Activated CD4-positive, alpha-beta T cell treated with anti-CD3 and anti-CD28 coated beads, Interleukin-2, amount 10 ng/mL, durations not matched to agents 7 days and 5 days (primary cell): ENCODE results near the gene CINP. TPM values are rescaled to one million over a fixed set of nuclear protein-coding genes. Genes with fewer than 3 reads are reported as not detected.
"Not testable (repeated sequence)": the region's sequence is repeated elsewhere in the genome, so short reads cannot be mapped to it uniquely, and the experiment has no call there.

ENCODE experiments used
- CTCF ChIA-PET: fragments of 350-600 bp; sonication (Branson Sonifier 250); formaldehyde crosslinking; loops from one replicate; lab custom pipeline; 2021; ENCODE audit warnings: antibody characterized with exemption; lab: Charles Lee
- POLR2A ChIA-PET: fragments of 350-600 bp; sonication (Branson Sonifier 250); formaldehyde crosslinking; loops from one replicate; lab custom pipeline; 2021; ENCODE audit warnings: antibody characterized with exemption; lab: Charles Lee
- DNase-seq: peaks from one replicate; pipeline ENCODE4 v3.0.0-alpha.2; 2020
- H3K27ac Mint-ChIP-seq: one replicate; pipeline ENCODE4 v1.8.0; 2021; ENCODE audit warnings: mild to moderate bottlenecking, moderate library complexity, mixed read lengths
- H3K27me3 Mint-ChIP-seq: one replicate; pipeline ENCODE4 v1.8.0; 2021; ENCODE audit warnings: mixed read lengths
- H3K36me3 Mint-ChIP-seq: one replicate; pipeline ENCODE4 v1.8.0; 2021; ENCODE audit warnings: low read depth, mixed read lengths
- H3K4me1 Mint-ChIP-seq: one replicate; pipeline ENCODE4 v1.8.0; 2021; ENCODE audit warnings: mixed read lengths
- H3K4me3 Mint-ChIP-seq: one replicate; pipeline ENCODE4 v1.8.0; 2021; ENCODE audit warnings: mild to moderate bottlenecking, moderate library complexity, mixed read lengths
- H3K9me3 Mint-ChIP-seq: one replicate; pipeline ENCODE4 v1.8.0; 2021; ENCODE audit warnings: mixed read lengths
- total RNA-seq, 2 experiments: library from RNA; stranded (reverse); gene quantifications; one replicate each; pipeline ENCODE4 v1.2.3, GENCODE V29; 2021

The CINP gene
- total RNA-seq, 2 experiments from 2014 or later = 26.8 to 33.7 TPM

GRCh38 chr14:102351593-102351992 lies 11.1 kb downstream of the CINP start:
- H3K9me3 Mint-ChIP-seq, H3K27ac Mint-ChIP-seq, DNase-seq, H3K4me3 Mint-ChIP-seq, H3K4me1 Mint-ChIP-seq, POLR2A ChIA-PET, H3K27me3 Mint-ChIP-seq: not testable (repeated sequence)
- CTCF ChIA-PET = interaction anchor here (0.6 to 1.2 kb wide), 2 partner anchors 15 to 16 kb away, joined by 3 to 4 read pairs; no protein-coding TSS in a partner anchor
- H3K36me3 Mint-ChIP-seq = peaks cover 34% of the 10 kb centered on the region

- Mint-ChIP-seq H3K27me3 (no peaks in the 10 kb centered on the region), H3K4me3 (no peak overlapping the region), H3K27ac (no peak overlapping the region), H3K36me3 (peaks cover 34% of the 10 kb centered on the region), H3K9me3 (no peaks in the 10 kb centered on the region), H3K4me1 (no peaks in the 10 kb centered on the region)
- DNase-seq = no peak
- ChIA-PET CTCF (interaction anchor here (0.6 to 1.2 kb wide), 2 partner anchors 15 to 43 kb away, joined by 3 to 4 read pairs; no protein-coding TSS in a partner anchor), POLR2A (no interaction called here)
Measured at GRCh38 chr14:102351023-102351422, 11.7 kb downstream of the CINP start.

GRCh38 chr14:102348376-102348775 lies 14.3 kb downstream of the CINP start:
- POLR2A ChIA-PET = no interaction called here
- Mint-ChIP-seq H3K36me3 (peaks cover 30% of the 10 kb centered on the region), H3K4me3 (no peak overlapping the region), H3K4me1 (no peaks in the 10 kb centered on the region), H3K9me3 (no peaks in the 10 kb centered on the region), H3K27me3 (no peaks in the 10 kb centered on the region), H3K27ac (no peak overlapping the region)
- no peak for DNase-seq
- CTCF ChIA-PET = interaction anchor here (0.6 to 1.1 kb wide), 3 partner anchors 8 to 642 kb away, joined by 3 to 4 read pairs (median 3); no protein-coding TSS in a partner anchor

GRCh38 chr14:102346645-102347044 lies 16.0 kb downstream of the CINP start:
- Mint-ChIP-seq H3K36me3 (peaks cover 28% of the 10 kb centered on the region), H3K27ac (no peak overlapping the region)
- POLR2A ChIA-PET = no interaction called here

GRCh38 chr14:102345232-102345631 lies 17.5 kb downstream of the CINP start:
- H3K4me3 Mint-ChIP-seq = no peak overlapping the region
- H3K36me3 Mint-ChIP-seq = peaks cover 28% of the 10 kb centered on the region
- ChIA-PET CTCF (no interaction called here), POLR2A (no interaction called here)
- no peaks in the 10 kb centered on the region for H3K27me3 Mint-ChIP-seq
- H3K9me3 Mint-ChIP-seq = no peaks in the 10 kb centered on the region
- no peak for DNase-seq
- H3K4me1 Mint-ChIP-seq = no peaks in the 10 kb centered on the region
- no peak overlapping the region for H3K27ac Mint-ChIP-seq

More at GRCh38 chr14:102346645-102347044, 16.0 kb downstream of the CINP start:
- no peak for DNase-seq
- H3K9me3 Mint-ChIP-seq = no peaks in the 10 kb centered on the region
- no peaks in the 10 kb centered on the region for H3K27me3 Mint-ChIP-seq
- CTCF ChIA-PET = interaction anchor here (0.6 to 1.1 kb wide), 3 partner anchors 10 to 703 kb away, joined by 3 to 5 read pairs (median 3); no protein-coding TSS in a partner anchor
- no peak overlapping the region for H3K4me3 Mint-ChIP-seq
- H3K4me1 Mint-ChIP-seq = no peaks in the 10 kb centered on the region

- ChIA-PET POLR2A (no interaction called here), CTCF (no interaction called here)
- Mint-ChIP-seq H3K27ac (no peak overlapping the region), H3K36me3 (peaks cover 22% of the 10 kb centered on the region), H3K4me3 (no peak overlapping the region), H3K4me1 (no peaks in the 10 kb centered on the region), H3K9me3 (no peaks in the 10 kb centered on the region), H3K27me3 (no peaks in the 10 kb centered on the region)
- no peak for DNase-seq
Measured at GRCh38 chr14:102344485-102344884, 18.2 kb downstream of the CINP start.

GRCh38 chr14:102344084-102344483 lies 18.6 kb downstream of the CINP start:
- H3K27ac Mint-ChIP-seq = no peak overlapping the region
- POLR2A ChIA-PET = interaction anchor here (0.7 kb wide), 1 partner anchor 26 kb away, joined by 3 read pairs; no protein-coding TSS in a partner anchor

GRCh38 chr14:102342238-102342637 lies 20.5 kb downstream of the CINP start:
- H3K27me3 Mint-ChIP-seq = no peaks in the 10 kb centered on the region
- no peak overlapping the region for H3K4me3 Mint-ChIP-seq
- peaks cover 20% of the 10 kb centered on the region for H3K36me3 Mint-ChIP-seq
- no peak overlapping the region for H3K27ac Mint-ChIP-seq
- H3K9me3 Mint-ChIP-seq = no peaks in the 10 kb centered on the region
- no peaks in the 10 kb centered on the region for H3K4me1 Mint-ChIP-seq
- no peak for DNase-seq
- ChIA-PET CTCF (interaction anchor here (0.8 to 1.1 kb wide), 4 partner anchors 14 to 182 kb away, joined by 3 read pairs; no protein-coding TSS in a partner anchor), POLR2A (no interaction called here)

More at GRCh38 chr14:102344084-102344483, 18.6 kb downstream of the CINP start:
- Mint-ChIP-seq H3K4me1 (no peaks in the 10 kb centered on the region), H3K36me3 (peaks cover 22% of the 10 kb centered on the region), H3K27me3 (no peaks in the 10 kb centered on the region), H3K9me3 (no peaks in the 10 kb centered on the region), H3K4me3 (no peak overlapping the region)
- DNase-seq = no peak
- CTCF ChIA-PET = no interaction called here

- no peaks in the 10 kb centered on the region for H3K4me1 Mint-ChIP-seq
- no peaks in the 10 kb centered on the region for H3K27me3 Mint-ChIP-seq
- no peaks in the 10 kb centered on the region for H3K9me3 Mint-ChIP-seq
- CTCF ChIA-PET = interaction anchor here (1.0 kb wide), 1 partner anchor 183 kb away, joined by 3 read pairs; no protein-coding TSS in a partner anchor
- H3K4me3 Mint-ChIP-seq = no peak overlapping the region
- POLR2A ChIA-PET = no interaction called here
- DNase-seq = no peak
- peaks cover 20% of the 10 kb centered on the region for H3K36me3 Mint-ChIP-seq
- no peak overlapping the region for H3K27ac Mint-ChIP-seq
Measured at GRCh38 chr14:102341566-102341965, 21.1 kb downstream of the CINP start.

- no peaks in the 10 kb centered on the region for H3K9me3 Mint-ChIP-seq
- DNase-seq = no peak
- POLR2A ChIA-PET = no interaction called here
- no peaks in the 10 kb centered on the region for H3K27me3 Mint-ChIP-seq
- H3K27ac Mint-ChIP-seq = no peak overlapping the region
- CTCF ChIA-PET = interaction anchor here (0.6 to 0.7 kb wide), 3 partner anchors 28 to 422 kb away, joined by 3 to 5 read pairs (median 3); no protein-coding TSS in a partner anchor
- H3K4me3 Mint-ChIP-seq = no peak overlapping the region
- H3K4me1 Mint-ChIP-seq = peaks cover 11% of the 10 kb centered on the region
- peaks cover 21% of the 10 kb centered on the region for H3K36me3 Mint-ChIP-seq
Measured at GRCh38 chr14:102338724-102339123, 24.0 kb downstream of the CINP start.

GRCh38 chr14:102335163-102335562 lies 27.5 kb downstream of the CINP start:
- no peak for DNase-seq
- CTCF ChIA-PET = interaction anchor here (0.6 to 2.3 kb wide), 2 partner anchors 16 to 1152 kb away, joined by 3 to 8 read pairs; partner anchors contain the start of gene ZNF839
- peak overlapping the region; percentile 39 for H3K27ac Mint-ChIP-seq
- H3K9me3 Mint-ChIP-seq = no peaks in the 10 kb centered on the region
- POLR2A ChIA-PET = no interaction called here
- H3K36me3 Mint-ChIP-seq = peaks cover 11% of the 10 kb centered on the region
- H3K4me3 Mint-ChIP-seq = no peak overlapping the region
- H3K27me3 Mint-ChIP-seq = no peaks in the 10 kb centered on the region
- peaks cover 14% of the 10 kb centered on the region for H3K4me1 Mint-ChIP-seq

GRCh38 chr14:102333795-102334705 lies 28.6 kb downstream of the CINP start:
- Mint-ChIP-seq H3K27me3 (no peaks in the 10 kb centered on the region), H3K4me1 (peaks cover 14% of the 10 kb centered on the region), H3K36me3 (peaks cover 11% of the 10 kb centered on the region), H3K9me3 (no peaks in the 10 kb centered on the region), H3K27ac (peak overlapping the region; percentile 7), H3K4me3 (no peak overlapping the region)
- CTCF ChIA-PET = interaction anchor here (0.9 to 2.3 kb wide), 7 partner anchors 10 to 20 kb away, joined by 3 to 8 read pairs (median 5); partner anchors contain the start of gene ZNF839
- POLR2A ChIA-PET = no interaction called here
- DNase-seq = no peak

GRCh38 chr14:102333390-102333789 lies 29.3 kb downstream of the CINP start:
- peaks cover 14% of the 10 kb centered on the region for H3K4me1 Mint-ChIP-seq
- DNase-seq = no peak
- peaks cover 6% of the 10 kb centered on the region for H3K36me3 Mint-ChIP-seq
- H3K27ac Mint-ChIP-seq = peak overlapping the region; percentile 7
- no peaks in the 10 kb centered on the region for H3K27me3 Mint-ChIP-seq
- CTCF ChIA-PET = interaction anchor here (0.9 to 1.9 kb wide), 7 partner anchors 9 to 19 kb away, joined by 3 to 6 read pairs (median 5); no protein-coding TSS in a partner anchor
- no peak overlapping the region for H3K4me3 Mint-ChIP-seq
- POLR2A ChIA-PET = no interaction called here
- H3K9me3 Mint-ChIP-seq = no peaks in the 10 kb centered on the region
